Measurements from ENCODE around the gene FAM83G.

- TF ChIP-seq, protein P1, sequence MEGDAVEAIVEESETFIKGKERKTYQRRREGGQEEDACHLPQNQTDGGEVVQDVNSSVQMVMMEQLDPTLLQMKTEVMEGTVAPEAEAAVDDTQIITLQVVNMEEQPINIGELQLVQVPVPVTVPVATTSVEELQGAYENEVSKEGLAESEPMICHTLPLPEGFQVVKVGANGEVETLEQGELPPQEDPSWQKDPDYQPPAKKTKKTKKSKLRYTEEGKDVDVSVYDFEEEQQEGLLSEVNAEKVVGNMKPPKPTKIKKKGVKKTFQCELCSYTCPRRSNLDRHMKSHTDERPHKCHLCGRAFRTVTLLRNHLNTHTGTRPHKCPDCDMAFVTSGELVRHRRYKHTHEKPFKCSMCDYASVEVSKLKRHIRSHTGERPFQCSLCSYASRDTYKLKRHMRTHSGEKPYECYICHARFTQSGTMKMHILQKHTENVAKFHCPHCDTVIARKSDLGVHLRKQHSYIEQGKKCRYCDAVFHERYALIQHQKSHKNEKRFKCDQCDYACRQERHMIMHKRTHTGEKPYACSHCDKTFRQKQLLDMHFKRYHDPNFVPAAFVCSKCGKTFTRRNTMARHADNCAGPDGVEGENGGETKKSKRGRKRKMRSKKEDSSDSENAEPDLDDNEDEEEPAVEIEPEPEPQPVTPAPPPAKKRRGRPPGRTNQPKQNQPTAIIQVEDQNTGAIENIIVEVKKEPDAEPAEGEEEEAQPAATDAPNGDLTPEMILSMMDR (IDR thresholded peaks at IDR 0.05) = no peak
- TF ChIP-seq POLR2A (IDR thresholded peaks at IDR 0.05) = no peak
Observed at GRCh38 chr17:18987862-18988545, 16.6 kb downstream of the FAM83G start.
